GM19397 (cell line): Measurements from ENCODE around the gene TMEM220.
"Not testable (repeated sequence)": the region's sequence is repeated elsewhere in the genome, so short reads cannot be mapped to it uniquely, and the experiment has no call there.

Source experiments
- ATAC-seq: cut with Tn5 transposase; IDR thresholded peaks from one replicate; pipeline ENCODE4 v1.9.1; 2021; ENCODE audit warnings: mild to moderate bottlenecking, moderate library complexity; ENCODE audit not compliant: unreplicated experiment

Gene TMEM220

GRCh38 chr17:10731408-10731879, 1.6 kb upstream of the TMEM220 start:
- no peak for ATAC-seq

- ATAC-seq, result not testable (repeated sequence)
These were observed 424 bp upstream of the TMEM220 start for GRCh38 chr17:10730247-10730646.

GRCh38 chr17:10728331-10728892, 1.4 kb downstream of the TMEM220 start:
- no peak for ATAC-seq

- no peak for ATAC-seq
These were observed 2.6 kb downstream of the TMEM220 start for GRCh38 chr17:10727192-10727591.

GRCh38 chr17:10726196-10726595, 3.6 kb downstream of the TMEM220 start:
- no peak for ATAC-seq

GRCh38 chr17:10725262-10725661, 4.6 kb downstream of the TMEM220 start:
- ATAC-seq, result no peak

GRCh38 chr17:10724546-10725195, 5.2 kb downstream of the TMEM220 start:
- ATAC-seq, result no peak

- ATAC-seq, result no peak
These were observed 11.3 kb downstream of the TMEM220 start for GRCh38 chr17:10718547-10718946.

GRCh38 chr17:10716218-10716617, 13.6 kb downstream of the TMEM220 start:
- no peak for ATAC-seq

- ATAC-seq, result no peak
These were observed 16.5 kb downstream of the TMEM220 start for GRCh38 chr17:10713318-10713717.

- no peak for ATAC-seq
These were observed 24.1 kb downstream of the TMEM220 start for GRCh38 chr17:10705727-10706126.

- ATAC-seq, result no peak
These were observed 27.2 kb downstream of the TMEM220 start for GRCh38 chr17:10702574-10702973.

GRCh38 chr17:10699856-10700255, 30.0 kb downstream of the TMEM220 start:
- no peak for ATAC-seq

- ATAC-seq, result no peak
These were observed 31.6 kb downstream of the TMEM220 start for GRCh38 chr17:10698096-10698818.

GRCh38 chr17:10697092-10698081, 32.4 kb downstream of the TMEM220 start, which contains the start of the genes ADPRM and SCO1:
TSS of gene ADPRM (plus strand) at chr17:10697594. CDS start at chr17:10704927, 7,333 bp downstream.
TSS of gene SCO1 (minus strand) at chr17:10697533. CDS start at chr17:10697507, 26 bp downstream.
- peak; percentile 95 for ATAC-seq

- ATAC-seq, result not testable (repeated sequence)
These were observed 33.9 kb downstream of the TMEM220 start for GRCh38 chr17:10695875-10696407.

GRCh38 chr17:10687499-10687898, 42.3 kb downstream of the TMEM220 start:
- no peak for ATAC-seq

- ATAC-seq, result no peak
These were observed 46.0 kb downstream of the TMEM220 start for GRCh38 chr17:10683853-10684252.

- no peak for ATAC-seq
These were observed 47.9 kb downstream of the TMEM220 start for GRCh38 chr17:10681866-10682446.

- ATAC-seq, result no peak
These were observed 55.1 kb downstream of the TMEM220 start for GRCh38 chr17:10674704-10675103.
